ENCODE data around the gene RFXANK.

GRCh38 chr19:19234220-19234816 lies 42.3 kb downstream of the RFXANK start:
- TF ChIP-seq POLR2A (IDR thresholded peaks at IDR 0.05): no peak
- no peak for TF ChIP-seq POLR2AphosphoS5 (IDR thresholded peaks at IDR 0.05; ENCODE audit: insufficient read depth in 1 of 2, low read depth in 1 of 2)
- no peak for TF ChIP-seq CTCF (IDR thresholded peaks at IDR 0.05)

All from vagina (tissue), 2 donors.